Head of caudate nucleus (tissue), 42 donors: ENCODE measurements around the gene NFKB1.
A peak's percentile ranks its signal among the peaks of the same experiment; 100 is the strongest.
"Not testable (repeated sequence)": the region's sequence is repeated elsewhere in the genome, so short reads cannot be mapped to it uniquely, and the experiment has no call there.

Experiments
- DNase-seq, 42 donors: peaks; one replicate each; pipeline versions ENCODE4 v3.0.0 to v3.0.0-alpha.2; 2020 to 2021; ENCODE audit warnings: mixed read lengths in 7 of 42
- intact Hi-C: fragments of 100-400 bp; cut with DNase I; formaldehyde crosslinking; loops from one replicate; pipeline ENCODE4 v1.15.0; 2022

The NFKB1 gene

GRCh38 chr4:102606846-102607450 is 105.8 kb downstream of the NFKB1 start:
- intact Hi-C loops = no loop called here
- peak in 10 of 42 donors; percentile 6 to 45 (median 27) for DNase-seq

GRCh38 chr4:102608190-102608589 is 107.0 kb downstream of the NFKB1 start:
- intact Hi-C loops = no loop called here
- DNase-seq = no peak

GRCh38 chr4:102610007-102610406 is 108.8 kb downstream of the NFKB1 start:
- intact Hi-C loops = loop anchor here (10.0 kb wide), 2 partner anchors 105 to 165 kb away; partner anchors contain the start of gene NFKB1
- DNase-seq = peak in 1 of 42 donors; percentile 29

GRCh38 chr4:102610476-102610875 is 109.3 kb downstream of the NFKB1 start:
- intact Hi-C loops = loop anchor here (10.0 kb wide), 2 partner anchors 106 to 166 kb away; partner anchors contain the start of gene NFKB1
- no peak for DNase-seq

- intact Hi-C loops = loop anchor here (10.0 kb wide), 2 partner anchors 107 to 167 kb away; partner anchors contain the start of gene NFKB1
- no peak for DNase-seq
Observed at GRCh38 chr4:102612210-102612609, 111.1 kb downstream of the NFKB1 start.

GRCh38 chr4:102612824-102613366 is 111.7 kb downstream of the NFKB1 start:
- intact Hi-C loops = loop anchor here (10.0 kb wide), 2 partner anchors 108 to 168 kb away; partner anchors contain the start of gene NFKB1
- DNase-seq = no peak

- no peak for DNase-seq
- intact Hi-C loops = loop anchor here (10.0 kb wide), 2 partner anchors 110 to 170 kb away; partner anchors contain the start of gene NFKB1
Observed at GRCh38 chr4:102614801-102615200, 113.6 kb downstream of the NFKB1 start.

GRCh38 chr4:102616636-102617035 is 115.5 kb downstream of the NFKB1 start:
- no peak for DNase-seq
- intact Hi-C loops = loop anchor here (10.0 kb wide), 2 partner anchors 112 to 172 kb away; partner anchors contain the start of gene NFKB1

GRCh38 chr4:102619021-102619420 is 117.9 kb downstream of the NFKB1 start:
- DNase-seq = not testable (repeated sequence)
- intact Hi-C loops = loop anchor here (10.0 kb wide), 2 partner anchors 114 to 174 kb away; partner anchors contain the start of gene NFKB1

GRCh38 chr4:102619776-102620631 is 118.8 kb downstream of the NFKB1 start:
- peak in 5 of 42 donors; percentile 17 to 61 (median 22) for DNase-seq
- intact Hi-C loops = loop anchor here (5.0 to 10.0 kb wide), 4 partner anchors 115 to 475 kb away; partner anchors contain the start of genes BDH2 and NFKB1

GRCh38 chr4:102620697-102621497 is 119.7 kb downstream of the NFKB1 start:
- intact Hi-C loops = loop anchor here (5.0 to 10.0 kb wide), 2 partner anchors 386 to 474 kb away; partner anchors contain the start of gene BDH2
- DNase-seq = peak in 24 of 42 donors; percentile 18 to 77 (median 36)

GRCh38 chr4:102623622-102624021 is 122.5 kb downstream of the NFKB1 start:
- intact Hi-C loops = loop anchor here (5.0 to 10.0 kb wide), 2 partner anchors 384 to 471 kb away; partner anchors contain the start of gene BDH2
- DNase-seq = peak in 8 of 42 donors; percentile 10 to 44 (median 32)

GRCh38 chr4:102624505-102624904 is 123.3 kb downstream of the NFKB1 start:
- intact Hi-C loops = loop anchor here (5.0 to 10.0 kb wide), 2 partner anchors 383 to 470 kb away; partner anchors contain the start of gene BDH2
- no peak for DNase-seq

GRCh38 chr4:102625232-102625930 is 124.2 kb downstream of the NFKB1 start:
- intact Hi-C loops = loop anchor here (10.0 kb wide), 1 partner anchor 469 kb away; the partner anchor contains the start of gene BDH2
- DNase-seq = peak in 26 of 42 donors; percentile 14 to 59 (median 35)

GRCh38 chr4:102627831-102628523 is 126.8 kb downstream of the NFKB1 start:
- intact Hi-C loops = loop anchor here (10.0 kb wide), 1 partner anchor 467 kb away; the partner anchor contains the start of gene BDH2
- DNase-seq = no peak

GRCh38 chr4:102629673-102630072 is 128.5 kb downstream of the NFKB1 start:
- DNase-seq = no peak
- intact Hi-C loops = loop anchor here (10.0 kb wide), 1 partner anchor 465 kb away; the partner anchor contains the start of gene BDH2

GRCh38 chr4:102631616-102632015 is 130.5 kb downstream of the NFKB1 start:
- no peak for DNase-seq
- intact Hi-C loops = no loop called here
